ENCODE measurements around the gene PDE4D.
"Not testable (repeated sequence)": the region's sequence is repeated elsewhere in the genome, so short reads cannot be mapped to it uniquely, and the experiment has no call there.

Gene PDE4D

GRCh38 chr5:59464969-59465368, 428.6 kb downstream of the PDE4D start:
- DNase-seq (ENCODE audit: low read depth): no peak

- not testable (repeated sequence) for DNase-seq (ENCODE audit: low read depth)
These were observed 429.8 kb downstream of the PDE4D start for GRCh38 chr5:59463618-59464166.

- DNase-seq (ENCODE audit: low read depth): no peak
These were observed 430.6 kb downstream of the PDE4D start for GRCh38 chr5:59462956-59463355.

GRCh38 chr5:59460368-59461153, 433.0 kb downstream of the PDE4D start:
- no peak for DNase-seq (ENCODE audit: low read depth)

- no peak for DNase-seq (ENCODE audit: low read depth)
These were observed 434.4 kb downstream of the PDE4D start for GRCh38 chr5:59458966-59459729.

GRCh38 chr5:59458321-59458720, 435.2 kb downstream of the PDE4D start:
- DNase-seq (ENCODE audit: low read depth): no peak

- no peak for DNase-seq (ENCODE audit: low read depth)
These were observed 443.5 kb downstream of the PDE4D start for GRCh38 chr5:59449905-59450644.

- DNase-seq (ENCODE audit: low read depth): no peak
These were observed 447.2 kb downstream of the PDE4D start for GRCh38 chr5:59446356-59446755.

- no peak for DNase-seq (ENCODE audit: low read depth)
These were observed 447.8 kb downstream of the PDE4D start for GRCh38 chr5:59445741-59446140.

GRCh38 chr5:59439303-59439702, 454.2 kb downstream of the PDE4D start:
- no peak for DNase-seq (ENCODE audit: low read depth)

GRCh38 chr5:59437176-59437575, 456.4 kb downstream of the PDE4D start:
- DNase-seq (ENCODE audit: low read depth): no peak

- no peak for DNase-seq (ENCODE audit: low read depth)
These were observed 457.0 kb downstream of the PDE4D start for GRCh38 chr5:59436364-59437148.

- no peak for DNase-seq (ENCODE audit: low read depth)
These were observed 460.4 kb downstream of the PDE4D start for GRCh38 chr5:59433174-59433573.

- no peak for DNase-seq (ENCODE audit: low read depth)
These were observed 463.4 kb downstream of the PDE4D start for GRCh38 chr5:59430066-59430685.

GRCh38 chr5:59428391-59428790, 465.1 kb downstream of the PDE4D start:
- no peak for DNase-seq (ENCODE audit: low read depth)

- DNase-seq (ENCODE audit: low read depth): no peak
These were observed 469.0 kb downstream of the PDE4D start for GRCh38 chr5:59424515-59424914.

- no peak for DNase-seq (ENCODE audit: low read depth)
These were observed 470.5 kb downstream of the PDE4D start for GRCh38 chr5:59423021-59423420.

- DNase-seq (ENCODE audit: low read depth): no peak
These were observed 471.3 kb downstream of the PDE4D start for GRCh38 chr5:59421986-59422941.

- DNase-seq (ENCODE audit: low read depth): no peak
These were observed 472.9 kb downstream of the PDE4D start for GRCh38 chr5:59420596-59420995.

- no peak for DNase-seq (ENCODE audit: low read depth)
These were observed 474.7 kb downstream of the PDE4D start for GRCh38 chr5:59418808-59419207.

Measured in activated T-helper 1 cell treated with Interleukin-2 at 50 U/mL for 16 hours (primary cell).